ENCODE measurements around the gene ARPC1A.
A peak's percentile ranks its signal among the peaks of the same experiment; 100 is the strongest.
"Not testable (repeated sequence)": the region's sequence is repeated elsewhere in the genome, so short reads cannot be mapped to it uniquely, and the experiment has no call there.

ARPC1A gene

DNA sequence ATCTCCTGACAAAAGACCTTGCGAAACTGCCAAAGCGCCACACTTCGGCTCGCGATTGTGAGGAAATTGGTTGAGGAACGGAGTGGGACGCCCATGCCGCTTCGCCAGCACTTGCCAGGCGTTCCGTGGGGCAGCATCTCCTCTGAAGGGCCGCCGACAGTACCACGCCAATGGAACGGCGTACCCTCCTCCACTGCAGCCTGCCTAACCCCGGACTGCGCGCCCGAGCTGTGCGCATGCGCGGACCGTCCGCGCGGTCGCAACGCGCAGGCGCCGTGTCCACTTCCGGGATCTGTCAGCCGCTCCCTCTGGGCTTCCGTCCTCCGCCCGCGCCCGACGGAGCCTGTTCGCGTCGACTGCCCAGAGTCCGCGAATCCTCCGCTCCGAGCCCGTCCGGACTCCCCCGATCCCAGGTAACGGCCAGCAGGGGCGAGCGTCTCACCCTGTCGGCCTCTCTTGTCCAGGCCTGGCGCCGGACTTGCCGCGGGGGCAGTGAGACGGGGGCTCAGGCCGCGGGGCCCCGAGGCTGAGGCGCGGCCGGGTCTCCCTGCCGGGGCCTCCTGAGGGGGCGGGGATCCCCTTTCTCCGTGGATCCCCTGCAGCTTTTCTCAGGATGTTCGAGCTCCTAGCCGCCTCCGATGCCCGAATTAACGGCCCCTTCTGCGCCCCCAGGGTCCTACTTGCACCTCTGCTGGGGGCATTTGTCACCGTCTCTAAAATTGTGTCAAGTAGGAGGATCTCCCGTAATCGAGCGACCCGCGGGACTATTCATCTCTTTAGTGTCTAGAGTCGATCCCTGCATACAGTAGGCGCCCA is at the start of gene ARPC1A:
ARPC1A (plus strand) TSS at position 307 of the 816 bp plus-strand sequence. CDS start 7,456 bp downstream, outside the sequence.
- peak; percentile 87 for DNase-seq (ENCODE audit: low spot score)

DNA sequence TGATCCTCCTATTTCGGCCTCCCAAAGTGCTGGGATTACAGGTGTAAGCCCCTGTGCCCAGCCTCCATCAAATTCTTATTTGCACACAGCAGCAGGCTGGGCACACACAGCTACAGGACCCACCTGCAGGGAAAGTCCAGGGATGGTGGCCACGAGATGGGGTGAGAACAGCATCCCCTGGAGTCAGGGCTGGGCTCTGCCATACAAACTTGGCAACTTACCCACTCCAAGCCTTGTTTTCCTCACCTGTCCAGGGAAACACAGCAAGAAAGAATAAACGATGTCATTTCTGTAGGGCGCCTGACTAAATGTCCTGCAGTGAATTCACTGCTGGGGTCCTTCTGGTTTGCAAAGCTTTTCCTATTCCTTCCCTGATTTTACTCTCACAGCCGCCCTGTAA is 47.5 kb upstream of the ARPC1A start:
- DNase-seq (ENCODE audit: low spot score), result no peak

DNA sequence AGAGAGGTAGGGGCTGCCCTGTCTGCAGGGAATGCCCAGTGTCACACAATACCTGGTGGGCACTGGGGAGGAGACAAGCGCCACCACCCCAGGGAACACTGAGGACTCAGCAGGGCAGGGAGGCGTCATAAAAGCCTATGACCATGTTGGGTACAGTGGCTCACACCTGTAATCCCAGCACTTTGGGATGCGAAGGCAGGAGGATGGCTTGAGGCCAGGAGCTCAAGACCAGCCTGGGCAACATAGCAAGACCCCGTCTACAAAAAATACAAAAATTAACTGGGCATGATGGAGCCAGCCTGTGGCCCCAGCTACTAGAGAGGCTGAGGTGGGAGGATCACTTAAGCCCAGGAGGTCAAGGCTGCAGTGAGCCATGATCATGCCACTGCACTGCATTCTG is 41.5 kb upstream of the ARPC1A start:
- DNase-seq (ENCODE audit: low spot score), result not testable (repeated sequence)

DNA sequence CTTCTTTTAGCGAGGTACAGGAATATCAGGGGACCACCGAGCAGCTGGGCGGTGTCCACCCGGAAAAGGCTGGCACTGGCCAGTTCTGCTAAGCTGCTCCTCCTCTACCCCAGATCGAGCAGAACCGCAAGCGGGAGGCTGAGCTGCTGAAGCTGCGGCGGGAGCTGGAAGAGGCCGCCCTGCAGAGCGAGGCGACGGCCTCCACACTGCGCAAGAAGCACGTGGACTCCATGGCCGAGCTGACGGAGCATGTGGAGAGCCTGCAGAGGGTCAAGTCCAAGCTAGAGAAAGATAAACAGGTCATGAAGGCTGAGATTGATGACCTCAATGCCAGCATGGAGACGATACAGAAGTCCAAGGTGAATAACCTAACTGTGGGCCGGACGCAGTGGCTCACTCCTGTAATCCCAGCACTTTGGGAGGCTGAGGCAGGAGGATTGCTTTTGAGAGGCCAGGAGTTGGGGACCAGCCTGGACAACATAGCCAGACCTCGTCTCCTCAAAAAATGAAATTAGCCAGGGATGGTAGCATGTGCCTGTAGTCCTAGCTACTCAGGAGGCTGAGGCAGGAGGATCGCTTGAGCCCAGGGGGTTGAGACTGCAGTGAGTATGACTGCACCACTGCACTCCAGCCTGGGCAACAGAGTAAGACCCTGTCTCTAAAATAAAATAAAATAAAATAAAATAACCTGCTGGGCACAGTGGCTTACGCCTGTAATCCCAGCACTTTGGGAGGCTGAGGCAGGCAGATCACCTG is 37.7 kb upstream of the ARPC1A start:
- no peak for DNase-seq (ENCODE audit: low spot score)

DNA sequence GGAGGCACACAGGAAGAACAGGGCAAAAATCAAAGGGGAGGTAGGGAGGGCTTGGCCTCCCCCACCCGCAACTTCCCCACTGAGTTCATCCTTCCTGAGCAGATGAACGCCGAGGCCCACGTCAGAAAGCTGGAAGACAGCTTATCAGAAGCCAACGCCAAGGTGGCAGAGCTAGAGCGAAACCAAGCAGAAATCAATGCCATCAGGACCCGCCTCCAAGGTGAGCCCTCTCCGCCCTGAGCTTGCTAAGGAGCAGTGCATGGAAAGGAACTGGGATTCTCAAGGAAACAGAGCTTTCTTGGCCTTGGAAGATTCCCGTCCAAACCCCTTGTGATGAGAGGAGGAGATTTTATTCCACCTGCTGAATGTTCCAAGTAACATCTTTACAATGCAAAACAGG is 36.5 kb upstream of the ARPC1A start:
- DNase-seq (ENCODE audit: low spot score), result no peak

DNA sequence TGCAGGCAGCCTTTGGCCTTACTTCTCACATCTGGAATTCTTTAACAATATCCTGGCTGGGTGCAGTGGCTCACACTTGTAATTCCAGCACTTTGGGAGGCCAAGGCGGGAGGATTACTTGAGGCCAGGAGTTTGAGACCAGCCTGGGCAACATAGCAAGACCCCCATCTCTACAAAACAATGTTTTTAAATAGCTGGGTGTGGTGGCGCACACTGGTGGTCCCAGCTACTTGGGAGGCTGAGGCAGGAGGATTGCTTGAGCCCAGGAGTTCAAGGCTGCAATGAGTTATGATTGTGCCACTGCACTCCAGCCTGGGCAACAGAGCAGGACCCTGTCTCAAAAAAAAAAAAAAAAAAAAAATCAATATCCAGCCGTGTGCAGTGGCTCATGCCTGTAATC is 35.5 kb upstream of the ARPC1A start:
- DNase-seq (ENCODE audit: low spot score), result not testable (repeated sequence)

DNA sequence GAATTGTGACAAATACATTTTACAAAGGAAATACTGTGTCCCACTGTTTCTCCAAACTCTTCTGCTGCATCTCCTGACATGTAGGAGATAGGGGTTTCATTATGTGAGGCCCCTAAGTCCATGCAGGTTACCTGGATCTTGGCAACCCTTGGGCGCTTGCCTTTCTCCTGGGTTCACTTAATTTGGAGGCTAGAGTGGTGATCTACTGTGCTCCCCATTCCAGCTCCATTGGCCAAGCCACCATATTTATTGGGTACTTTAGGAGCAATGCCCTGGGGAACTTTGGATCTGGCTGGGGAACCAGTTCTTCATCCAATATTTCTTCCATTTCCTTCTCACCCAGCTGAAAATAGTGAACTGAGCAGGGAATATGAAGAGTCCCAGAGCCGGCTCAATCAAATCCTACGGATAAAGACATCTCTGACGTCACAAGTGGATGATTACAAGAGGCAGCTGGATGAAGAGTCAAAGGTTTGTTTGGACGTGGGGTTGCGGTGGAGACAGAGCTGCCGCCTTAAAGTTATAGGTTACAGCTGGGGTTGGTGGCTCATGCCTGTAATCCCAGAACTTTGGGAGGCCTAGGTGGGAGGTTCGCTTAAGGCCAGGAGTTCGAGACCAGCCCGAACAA is 34.6 kb upstream of the ARPC1A start:
- no peak for DNase-seq (ENCODE audit: low spot score)

DNA sequence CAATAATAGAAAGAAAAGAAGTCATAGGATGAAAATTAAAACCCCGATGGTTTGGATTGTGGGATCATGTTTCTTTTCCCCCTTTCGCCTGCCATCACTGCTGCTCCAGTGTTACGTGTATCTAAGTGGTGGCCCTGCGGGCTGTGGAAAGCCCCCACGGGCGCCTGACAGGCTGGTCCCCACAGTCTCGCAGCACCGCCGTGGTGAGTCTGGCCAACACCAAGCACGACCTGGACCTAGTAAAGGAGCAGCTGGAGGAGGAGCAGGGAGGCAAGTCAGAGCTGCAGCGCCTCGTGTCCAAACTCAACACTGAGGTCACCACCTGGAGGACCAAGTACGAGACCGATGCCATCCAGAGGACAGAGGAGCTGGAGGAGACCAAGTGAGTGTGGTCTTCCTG is 33.6 kb upstream of the ARPC1A start:
- DNase-seq (ENCODE audit: low spot score), result no peak

DNA sequence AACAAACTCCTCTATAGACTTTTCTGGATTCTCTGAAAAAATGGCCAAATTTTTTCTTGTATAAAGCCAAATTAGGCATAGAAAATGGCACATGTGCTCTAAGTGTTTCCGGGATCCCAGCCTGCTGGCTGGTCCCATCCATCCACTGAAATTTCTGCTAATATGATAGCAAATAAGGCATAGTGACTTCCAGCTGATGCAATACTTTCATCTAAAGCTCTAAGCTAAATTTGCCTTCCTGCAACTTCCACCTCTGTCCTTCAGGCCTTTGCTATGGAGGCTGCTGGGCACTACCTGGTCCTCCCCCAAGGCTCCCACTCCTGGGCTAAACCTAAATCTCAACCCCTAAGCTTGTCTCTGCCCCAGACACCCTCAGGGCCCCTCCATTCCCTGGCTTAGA is 32.5 kb upstream of the ARPC1A start:
- no peak for DNase-seq (ENCODE audit: low spot score)

DNA sequence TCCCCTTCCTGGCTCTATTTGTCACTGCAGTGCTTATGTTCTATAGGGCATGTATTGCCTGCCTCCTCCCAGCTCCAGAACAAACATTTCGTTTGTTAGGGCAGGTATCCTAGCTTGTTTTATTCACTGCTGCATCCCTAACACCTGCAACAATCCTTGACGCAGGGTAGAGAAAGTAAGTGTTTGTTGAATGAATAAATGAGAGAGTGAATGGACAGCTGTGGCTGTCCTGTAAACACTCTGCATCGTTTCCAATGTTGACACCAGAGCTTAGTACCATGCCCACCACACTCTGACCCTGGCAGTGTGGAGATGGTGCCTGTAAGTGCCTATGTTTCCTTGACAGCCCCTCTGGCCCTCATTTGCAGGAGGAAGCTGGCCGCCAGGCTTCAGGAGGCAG is 32.0 kb upstream of the ARPC1A start:
- DNase-seq (ENCODE audit: low spot score), result no peak

DNA sequence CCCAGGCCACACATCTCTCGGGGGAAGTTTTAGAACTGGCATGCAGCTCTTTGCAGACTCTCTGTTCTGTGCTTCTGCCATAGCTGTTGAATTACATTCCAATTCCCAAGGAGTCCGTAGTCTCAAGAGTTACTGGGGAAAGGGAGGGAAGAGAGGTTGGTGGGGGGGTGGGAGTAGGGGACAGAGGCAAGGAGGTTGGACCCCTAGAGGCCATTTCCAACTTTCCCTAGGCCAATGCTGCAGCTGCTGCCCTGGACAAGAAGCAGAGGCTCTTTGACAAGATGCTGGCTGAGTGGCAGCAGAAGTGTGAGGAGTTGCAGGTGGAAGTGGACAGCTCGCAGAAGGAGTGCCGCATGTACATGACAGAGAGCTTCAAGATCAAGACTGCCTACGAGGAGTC is 29.2 kb upstream of the ARPC1A start:
- DNase-seq (ENCODE audit: low spot score), result no peak

DNA sequence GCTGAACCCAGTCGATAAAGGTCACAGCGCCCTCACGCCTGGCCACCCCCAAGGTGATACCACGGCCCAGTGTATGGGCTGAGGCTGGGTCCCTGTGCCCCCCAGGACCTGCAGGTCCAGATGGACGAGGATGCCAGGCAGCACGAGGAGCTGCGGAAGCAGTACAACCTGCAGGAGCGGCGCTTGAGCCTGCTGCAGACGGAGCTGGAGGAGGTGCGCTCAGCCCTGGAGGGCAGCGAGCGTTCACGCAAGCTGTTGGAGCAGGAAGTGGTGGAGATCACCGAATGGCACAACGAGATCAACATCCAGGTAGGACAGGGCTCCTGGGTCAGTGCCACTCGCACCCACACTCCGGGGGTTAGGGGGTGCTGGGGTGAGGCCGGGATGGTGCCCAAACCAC is 24.2 kb upstream of the ARPC1A start:
- no peak for DNase-seq (ENCODE audit: low spot score)

DNA sequence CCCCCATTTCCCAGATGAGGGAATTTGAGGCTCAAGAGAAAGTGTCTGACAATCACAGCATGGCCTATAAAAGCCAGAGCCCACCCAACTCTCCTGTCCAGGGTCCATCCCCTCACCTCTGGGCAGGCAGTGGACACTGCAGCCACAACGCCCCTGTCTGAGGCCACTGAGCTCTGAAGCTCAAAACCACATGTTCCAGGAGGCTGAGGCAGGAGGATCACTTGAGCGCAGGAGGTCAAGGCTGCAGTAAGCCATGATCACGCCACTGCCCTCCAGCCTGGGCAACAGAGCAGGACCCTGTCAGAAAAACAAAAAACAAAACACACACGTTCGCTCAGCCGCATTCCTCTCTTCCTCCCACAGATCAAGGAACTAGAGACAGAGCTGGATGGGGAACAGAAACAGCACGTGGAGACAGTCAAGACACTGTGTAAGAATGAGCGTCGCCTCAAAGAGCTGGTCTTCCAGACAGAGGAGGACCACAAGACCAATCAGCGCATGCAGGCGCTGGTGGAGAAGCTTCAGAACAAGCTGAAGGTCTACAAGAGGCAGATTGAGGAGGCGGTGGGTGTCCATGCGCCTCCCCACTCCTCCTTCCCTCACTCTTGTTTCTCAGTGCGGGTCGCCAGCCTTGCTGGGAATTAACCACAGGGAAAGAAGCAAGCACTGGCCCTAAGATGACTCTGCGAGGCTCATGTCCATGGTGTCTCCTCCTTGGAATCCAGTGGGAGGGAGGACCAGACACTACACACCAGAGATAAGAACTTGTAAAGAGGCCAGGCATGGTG is 20.0 kb upstream of the ARPC1A start:
- peak; percentile 29 for DNase-seq (ENCODE audit: low spot score)

DNA sequence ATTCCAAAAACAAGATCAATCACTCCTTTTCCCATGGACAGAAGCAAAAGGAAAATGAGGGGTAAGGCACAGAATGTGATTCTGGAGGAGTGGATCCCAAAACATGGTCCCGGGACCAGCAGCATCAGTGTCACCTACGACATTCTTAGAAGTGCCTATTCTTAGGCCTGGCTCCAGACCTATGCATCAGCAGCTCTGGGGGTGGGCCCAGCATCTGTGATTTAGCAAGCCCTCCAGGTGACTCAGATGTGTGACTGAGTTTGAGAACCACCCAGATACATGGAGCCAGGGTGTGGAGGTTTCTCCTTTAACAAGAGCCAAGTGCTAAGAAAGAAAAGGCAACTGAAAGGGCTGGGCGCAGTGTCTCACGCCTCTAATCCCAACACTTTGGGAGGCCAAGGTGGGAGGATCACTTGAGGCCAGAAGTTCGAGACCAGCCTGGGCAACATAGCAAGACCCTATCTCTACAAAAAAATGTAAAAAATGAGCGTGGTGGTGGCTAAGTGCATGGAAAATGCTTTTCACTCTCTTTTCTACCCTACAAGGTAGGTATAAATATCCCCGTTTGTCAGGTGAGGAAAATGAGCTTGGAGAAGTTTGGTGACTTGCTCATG is 17.1 kb upstream of the ARPC1A start:
- no peak for DNase-seq (ENCODE audit: low spot score)

DNA sequence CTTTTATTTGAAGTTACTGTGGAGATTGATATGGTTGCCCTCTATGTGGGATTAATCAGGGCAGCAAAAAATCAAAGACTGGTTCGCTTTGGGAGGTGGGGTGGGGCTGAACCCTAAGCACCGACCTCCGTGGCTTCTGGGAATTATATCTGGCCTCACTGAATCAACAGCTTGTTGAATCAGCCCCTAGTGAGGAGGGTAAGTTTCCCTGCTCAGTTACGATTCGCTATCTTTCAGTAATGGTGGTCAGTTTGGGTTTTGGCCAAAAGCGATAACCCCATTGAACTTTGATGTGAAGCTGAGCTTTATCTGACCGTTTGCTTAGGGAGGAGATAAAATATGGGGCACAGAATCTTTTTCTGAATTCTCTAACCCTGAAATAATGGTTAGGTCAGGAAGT is 16.6 kb upstream of the ARPC1A start:
- DNase-seq (ENCODE audit: low spot score), result no peak

DNA sequence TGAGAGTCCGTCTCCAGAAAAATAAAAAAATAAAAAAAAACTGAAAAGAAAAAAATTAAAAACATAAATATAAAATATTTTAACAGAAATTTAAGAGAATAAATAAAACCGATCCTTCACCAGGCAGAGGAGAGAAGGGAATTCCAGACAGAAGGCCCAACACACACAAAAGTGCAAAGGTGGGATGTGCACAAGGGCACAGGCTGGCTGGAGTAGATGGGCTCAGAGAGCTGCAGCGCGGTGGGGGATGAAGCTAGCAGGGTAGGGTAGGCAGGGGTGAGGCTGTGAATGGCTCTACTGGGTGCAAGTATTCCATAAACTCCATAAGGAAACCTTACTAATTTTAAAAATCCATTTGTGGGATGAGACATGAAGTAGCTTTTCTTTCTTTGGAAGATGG is 15.7 kb upstream of the ARPC1A start:
- no peak for DNase-seq (ENCODE audit: low spot score)

DNA sequence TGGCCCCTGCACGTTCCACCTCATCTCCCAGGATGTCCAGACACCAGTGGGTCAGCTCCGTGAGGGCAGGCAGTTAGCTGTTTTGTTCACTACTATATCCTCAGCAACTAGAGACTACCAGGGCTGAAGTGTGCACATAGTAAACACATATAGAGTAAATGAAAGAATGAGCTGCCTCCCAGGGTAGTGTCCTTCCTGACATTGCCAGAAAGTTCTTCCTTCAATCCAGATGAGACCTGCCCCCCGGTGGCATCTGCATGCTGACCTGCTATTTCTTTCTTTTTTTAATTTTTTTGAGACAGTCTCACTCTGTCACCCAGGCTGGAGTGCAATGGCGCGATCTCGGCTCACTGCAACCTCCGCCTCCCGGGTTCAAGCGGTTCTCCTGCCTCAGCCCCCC is 14.0 kb upstream of the ARPC1A start:
- no peak for DNase-seq (ENCODE audit: low spot score)

DNA sequence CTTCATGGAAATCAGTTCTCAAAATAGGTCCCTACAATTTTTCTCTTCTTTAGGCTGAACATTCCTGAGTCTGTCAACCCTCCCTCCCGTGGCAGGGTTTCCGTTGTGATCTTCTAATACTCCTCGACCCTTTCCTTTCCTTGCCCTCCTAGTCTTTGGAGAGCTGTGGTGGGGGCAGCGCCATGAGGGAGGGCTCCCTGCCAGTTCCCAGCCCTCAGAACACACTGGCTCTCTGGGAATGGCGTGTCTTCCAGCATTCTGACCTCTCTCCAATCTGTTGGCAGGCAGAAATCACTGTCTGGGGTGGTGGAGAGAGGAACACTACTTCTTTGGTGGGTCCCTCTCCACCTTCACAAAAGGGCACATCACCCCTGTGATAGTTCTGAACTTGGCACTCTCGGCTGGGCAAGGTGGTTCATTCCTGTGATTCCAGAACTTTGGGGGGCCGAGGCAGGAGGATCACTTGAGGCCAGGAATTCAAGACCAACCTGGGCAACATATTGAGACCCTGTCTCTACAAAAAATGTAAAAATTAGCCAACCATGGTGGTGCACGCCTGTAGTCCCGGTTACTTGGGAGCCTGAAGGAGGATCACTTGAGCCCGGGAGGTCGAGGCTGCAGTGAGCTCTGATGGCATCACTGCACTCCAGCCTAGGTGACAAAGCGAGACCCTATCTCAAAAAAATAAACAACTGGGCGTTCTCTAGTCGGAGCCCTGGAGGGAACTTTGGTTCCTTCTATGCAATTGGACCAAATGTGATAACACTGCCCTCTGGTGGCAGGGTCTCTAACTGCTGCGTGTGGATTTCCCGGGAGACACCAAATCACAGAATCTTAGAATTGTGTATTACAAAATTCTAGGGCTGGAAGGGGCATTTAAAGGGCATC is 13.1 kb upstream of the ARPC1A start:
- DNase-seq (ENCODE audit: low spot score), result peak; percentile 78

DNA sequence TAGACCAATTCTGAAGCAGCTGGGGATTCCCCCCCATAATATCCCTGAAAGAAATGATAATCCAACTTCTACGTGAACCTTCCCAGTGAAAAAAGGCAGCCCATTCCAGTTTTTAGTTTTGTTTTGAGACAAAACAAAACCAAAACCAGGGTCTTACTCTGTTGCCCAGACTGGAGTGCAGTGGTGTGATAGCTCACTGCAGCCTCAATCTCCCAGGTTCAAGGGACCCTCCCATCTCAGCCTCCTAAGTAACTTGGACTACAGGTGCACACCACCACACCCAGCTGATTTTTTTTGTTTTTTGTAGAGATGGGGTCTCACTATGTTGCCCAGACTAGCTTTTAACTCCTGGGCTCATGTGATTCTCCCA is 12.5 kb upstream of the ARPC1A start:
- no peak for DNase-seq (ENCODE audit: low spot score)

DNA sequence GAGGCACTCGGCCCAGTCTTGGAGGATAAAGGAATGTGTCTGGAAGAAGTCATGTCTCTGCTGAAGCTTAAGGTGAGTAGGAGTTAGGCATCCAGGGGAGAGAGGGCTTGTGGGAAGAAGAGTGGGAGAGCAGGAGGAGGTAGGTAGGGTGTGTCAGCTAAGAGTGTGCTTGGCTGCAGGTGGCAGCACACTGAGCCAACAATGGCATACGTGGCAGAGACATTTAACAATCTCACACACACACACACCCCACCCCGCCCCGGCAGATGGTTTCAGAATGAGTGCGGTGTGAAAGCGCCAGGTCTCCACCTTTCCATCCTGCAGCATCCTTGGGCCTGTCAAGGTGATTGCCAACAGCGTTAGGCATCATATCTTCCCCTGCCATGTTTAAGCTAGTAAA is 11.2 kb upstream of the ARPC1A start:
- DNase-seq (ENCODE audit: low spot score), result no peak

DNA sequence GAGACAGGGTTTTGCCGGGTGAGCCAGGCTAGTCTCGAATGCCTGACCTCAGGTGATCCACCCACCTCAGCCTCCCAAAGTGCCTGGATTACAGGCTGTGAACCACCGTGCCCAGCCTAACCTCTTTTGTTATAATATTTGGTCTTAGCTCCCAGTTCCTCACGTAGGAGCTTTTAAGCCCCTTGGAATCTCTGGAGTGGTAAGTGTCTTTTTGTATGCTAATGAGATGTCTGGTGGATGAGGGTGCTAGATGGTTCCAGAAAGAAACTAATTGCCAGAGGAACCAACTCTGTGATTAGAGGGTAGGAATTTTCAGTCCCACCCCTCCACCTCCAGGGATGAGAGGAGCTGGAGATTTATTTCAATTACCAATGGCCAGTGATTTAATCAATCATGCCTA is 5.3 kb upstream of the ARPC1A start:
- no peak for DNase-seq (ENCODE audit: low spot score)

Measured in Ammon's horn (tissue), 1 donor.